ENCODE measurements around the gene UBE3C.

DNA sequence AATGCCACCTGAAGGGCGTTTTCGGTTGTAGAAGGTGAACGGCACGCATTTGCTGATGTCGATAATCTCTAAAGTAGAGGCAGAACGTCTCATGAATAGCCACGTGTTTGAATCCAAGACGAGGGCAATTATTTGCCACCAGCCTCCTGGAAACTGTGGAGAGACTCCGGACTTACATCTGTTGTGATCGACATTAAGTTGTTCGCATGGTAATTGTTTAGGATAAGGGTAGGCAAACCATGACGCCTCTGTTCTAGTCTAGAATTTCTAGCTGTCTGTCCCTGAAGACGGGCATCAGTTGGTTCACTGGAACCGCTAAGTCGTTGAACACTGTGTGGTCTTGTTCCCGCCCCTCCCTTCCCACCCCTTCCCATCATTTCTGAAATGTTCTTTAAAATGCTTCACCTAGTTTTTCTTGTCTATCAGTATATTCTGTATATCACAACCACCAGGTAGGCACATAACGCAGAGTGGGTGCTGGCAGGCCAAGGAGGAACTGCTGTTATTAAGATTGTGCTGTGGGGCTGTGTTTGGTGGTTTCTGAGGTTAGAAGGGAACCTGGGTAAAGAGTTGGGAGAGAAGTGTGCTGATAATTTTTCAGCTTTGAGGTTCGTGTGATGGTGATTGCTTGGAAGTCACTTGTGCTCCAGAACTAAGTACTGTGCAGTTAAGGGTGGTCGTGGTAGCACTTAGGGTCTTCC, 1.2 kb downstream of the UBE3C start:
- TF ChIP-seq EP300 (IDR thresholded peaks at IDR 0.05) (no peak), CTCF (IDR thresholded peaks at IDR 0.05) (no peak)
